ENCODE measurements around the gene RBM44.

DNA sequence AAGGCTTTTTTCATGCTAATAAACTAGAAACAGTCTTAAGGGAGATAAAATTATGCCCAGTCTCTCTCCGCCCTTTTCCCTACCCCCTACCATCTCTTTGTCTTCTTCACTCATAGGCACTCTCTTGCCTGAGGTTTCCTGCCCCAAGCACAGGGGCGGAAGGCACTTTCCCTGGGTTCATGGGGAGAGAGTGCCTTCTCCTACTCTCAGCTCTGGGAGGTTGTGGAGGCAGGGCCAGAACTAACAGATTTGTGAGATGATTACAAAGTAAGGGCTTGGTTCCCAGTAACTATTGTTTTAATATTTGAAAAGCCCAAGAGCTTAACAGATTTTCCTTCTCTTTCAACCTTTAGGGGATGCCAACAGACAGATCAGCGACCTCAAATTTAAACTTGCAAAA lies 26.1 kb upstream of the RBM44 start:
- TF ChIP-seq POLR2AphosphoS5 (IDR thresholded peaks at IDR 0.05): no peak
- TF ChIP-seq, protein P1, sequence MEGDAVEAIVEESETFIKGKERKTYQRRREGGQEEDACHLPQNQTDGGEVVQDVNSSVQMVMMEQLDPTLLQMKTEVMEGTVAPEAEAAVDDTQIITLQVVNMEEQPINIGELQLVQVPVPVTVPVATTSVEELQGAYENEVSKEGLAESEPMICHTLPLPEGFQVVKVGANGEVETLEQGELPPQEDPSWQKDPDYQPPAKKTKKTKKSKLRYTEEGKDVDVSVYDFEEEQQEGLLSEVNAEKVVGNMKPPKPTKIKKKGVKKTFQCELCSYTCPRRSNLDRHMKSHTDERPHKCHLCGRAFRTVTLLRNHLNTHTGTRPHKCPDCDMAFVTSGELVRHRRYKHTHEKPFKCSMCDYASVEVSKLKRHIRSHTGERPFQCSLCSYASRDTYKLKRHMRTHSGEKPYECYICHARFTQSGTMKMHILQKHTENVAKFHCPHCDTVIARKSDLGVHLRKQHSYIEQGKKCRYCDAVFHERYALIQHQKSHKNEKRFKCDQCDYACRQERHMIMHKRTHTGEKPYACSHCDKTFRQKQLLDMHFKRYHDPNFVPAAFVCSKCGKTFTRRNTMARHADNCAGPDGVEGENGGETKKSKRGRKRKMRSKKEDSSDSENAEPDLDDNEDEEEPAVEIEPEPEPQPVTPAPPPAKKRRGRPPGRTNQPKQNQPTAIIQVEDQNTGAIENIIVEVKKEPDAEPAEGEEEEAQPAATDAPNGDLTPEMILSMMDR (IDR thresholded peaks at IDR 0.05): no peak
- TF ChIP-seq POLR2A (IDR thresholded peaks at IDR 0.05): no peak
- TF ChIP-seq EP300 (IDR thresholded peaks at IDR 0.05): no peak
